Esophagus mucosa (tissue), 1 donor: ENCODE measurements around the gene MLST8. TPM values are rescaled to one million over a fixed set of nuclear protein-coding genes. Genes with fewer than 3 reads are reported as not detected.
"Not testable (repeated sequence)": the region's sequence is repeated elsewhere in the genome, so short reads cannot be mapped to it uniquely, and the experiment has no call there.

Experiments
- ATAC-seq: fragments of 200-7000 bp; cut with Tn5 transposase; one replicate; pipeline ENCODE4 v1.9.1; 2020
- total RNA-seq: library from RNA; stranded (reverse); gene quantifications from one replicate; pipeline ENCODE4 v1.2.4, GENCODE V29; 2023
- donor health status: DM: yes; HTN: yes; CAD: no.

MLST8 gene
- total RNA-seq, 1 donor from 2014 or later = 28.5 TPM

DNA sequence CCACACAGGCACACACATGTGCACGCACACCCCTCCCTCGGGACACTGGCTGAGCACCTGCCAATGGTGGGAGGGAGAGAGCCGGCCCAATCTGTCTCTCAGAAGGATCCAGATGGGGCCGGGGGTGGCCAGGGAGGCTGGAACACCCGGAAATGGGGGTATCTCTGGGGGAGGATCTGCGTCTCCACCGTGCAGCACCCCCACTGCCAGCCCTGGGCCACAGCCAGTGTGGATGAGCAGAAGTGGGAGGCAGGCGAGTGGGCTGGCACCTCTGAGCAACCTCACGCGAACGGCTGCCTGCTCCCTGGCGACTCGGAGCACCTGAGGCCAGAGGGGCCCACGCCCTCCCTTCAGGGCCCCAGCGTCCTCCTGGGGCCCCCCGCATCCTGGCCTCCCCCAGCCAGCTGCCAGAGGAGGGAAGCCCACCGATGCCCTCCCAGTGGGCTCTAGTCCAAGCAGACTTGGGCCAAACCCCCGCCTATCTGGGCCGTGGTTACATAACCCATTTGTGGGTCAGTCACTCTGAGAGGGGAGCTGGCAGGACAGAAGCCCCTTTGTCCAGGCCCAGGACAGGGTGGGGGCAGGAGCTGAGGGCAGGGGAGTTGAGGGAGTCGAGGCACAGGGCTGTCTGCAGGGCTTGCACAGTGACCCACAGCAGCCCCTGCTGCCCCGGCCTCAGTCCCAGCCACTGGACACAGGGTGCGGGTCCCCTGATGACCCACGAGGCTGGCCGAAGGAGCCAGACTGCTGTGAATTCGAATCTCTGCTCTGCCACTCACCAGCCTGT lies 14.4 kb upstream of the MLST8 start:
- no peak for ATAC-seq

DNA sequence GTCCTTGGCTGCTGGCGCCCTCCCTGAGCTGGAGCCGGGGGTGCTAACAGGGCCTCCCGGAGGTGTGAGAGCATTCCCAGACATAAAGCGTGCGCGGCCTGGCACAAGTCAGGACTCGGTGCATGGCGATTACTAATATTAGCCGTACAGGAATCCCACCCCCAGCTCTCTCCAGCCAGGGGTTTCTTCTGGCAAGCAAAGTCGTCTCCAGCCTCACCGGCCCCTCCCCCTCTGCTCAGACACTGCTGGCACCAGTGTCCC lies 13.9 kb upstream of the MLST8 start:
- no peak for ATAC-seq

DNA sequence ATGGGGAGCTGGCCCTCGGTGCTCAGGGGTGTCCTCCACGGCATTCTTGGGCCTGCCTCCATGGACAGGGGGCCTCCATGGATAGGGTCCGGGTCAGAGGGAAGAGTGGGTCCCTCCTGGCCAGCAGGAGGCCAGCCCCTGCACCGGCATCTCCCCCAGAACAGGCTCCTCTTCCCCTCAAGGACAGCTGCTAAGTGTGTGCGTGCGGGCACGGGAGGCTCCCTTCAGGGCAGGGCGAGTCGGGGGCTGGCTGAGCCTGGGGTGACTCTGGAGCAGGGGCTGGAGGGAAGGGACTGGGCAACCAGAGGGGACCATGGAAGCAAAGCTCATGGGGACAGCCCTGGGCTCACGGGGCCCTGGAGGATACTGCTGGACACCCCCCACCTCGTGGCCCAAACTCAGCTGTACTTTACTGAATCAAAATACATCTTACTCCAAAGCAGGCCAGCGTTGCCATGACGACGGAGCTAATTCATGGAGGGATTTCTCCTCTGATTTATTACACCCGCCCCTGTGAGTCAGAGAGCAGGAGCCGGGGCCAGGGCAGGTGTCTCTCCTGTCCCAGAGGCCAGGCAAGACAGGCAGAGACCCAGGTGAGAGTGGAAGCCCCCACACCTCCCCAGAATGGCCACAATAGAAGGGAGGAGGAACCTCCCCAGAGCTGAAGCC lies 11.0 kb upstream of the MLST8 start:
- ATAC-seq = peak; percentile 7

DNA sequence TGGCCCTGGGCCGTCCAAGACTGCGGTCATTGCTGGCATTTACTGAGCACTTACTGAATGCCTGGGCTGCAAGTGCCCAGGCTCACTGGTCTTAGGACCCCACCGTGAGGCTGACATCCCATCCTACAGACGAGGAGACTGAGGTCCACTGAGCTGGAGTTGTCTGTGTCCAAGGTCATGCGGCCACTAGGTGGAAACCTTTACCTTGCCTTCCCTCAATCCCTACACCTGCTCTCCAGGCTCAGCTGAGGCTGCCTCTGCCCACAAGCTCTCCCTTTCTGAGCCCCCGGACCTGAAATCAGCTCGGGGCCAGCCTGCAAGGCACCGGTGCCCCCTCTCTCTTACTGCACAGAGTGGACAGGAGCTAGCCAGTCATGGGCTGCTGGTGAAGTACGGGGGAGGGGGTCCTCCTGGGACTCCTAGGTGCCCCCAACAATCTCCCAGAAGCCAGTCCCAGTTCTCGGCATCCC lies 10.4 kb upstream of the MLST8 start:
- peak; percentile 65 for ATAC-seq

DNA sequence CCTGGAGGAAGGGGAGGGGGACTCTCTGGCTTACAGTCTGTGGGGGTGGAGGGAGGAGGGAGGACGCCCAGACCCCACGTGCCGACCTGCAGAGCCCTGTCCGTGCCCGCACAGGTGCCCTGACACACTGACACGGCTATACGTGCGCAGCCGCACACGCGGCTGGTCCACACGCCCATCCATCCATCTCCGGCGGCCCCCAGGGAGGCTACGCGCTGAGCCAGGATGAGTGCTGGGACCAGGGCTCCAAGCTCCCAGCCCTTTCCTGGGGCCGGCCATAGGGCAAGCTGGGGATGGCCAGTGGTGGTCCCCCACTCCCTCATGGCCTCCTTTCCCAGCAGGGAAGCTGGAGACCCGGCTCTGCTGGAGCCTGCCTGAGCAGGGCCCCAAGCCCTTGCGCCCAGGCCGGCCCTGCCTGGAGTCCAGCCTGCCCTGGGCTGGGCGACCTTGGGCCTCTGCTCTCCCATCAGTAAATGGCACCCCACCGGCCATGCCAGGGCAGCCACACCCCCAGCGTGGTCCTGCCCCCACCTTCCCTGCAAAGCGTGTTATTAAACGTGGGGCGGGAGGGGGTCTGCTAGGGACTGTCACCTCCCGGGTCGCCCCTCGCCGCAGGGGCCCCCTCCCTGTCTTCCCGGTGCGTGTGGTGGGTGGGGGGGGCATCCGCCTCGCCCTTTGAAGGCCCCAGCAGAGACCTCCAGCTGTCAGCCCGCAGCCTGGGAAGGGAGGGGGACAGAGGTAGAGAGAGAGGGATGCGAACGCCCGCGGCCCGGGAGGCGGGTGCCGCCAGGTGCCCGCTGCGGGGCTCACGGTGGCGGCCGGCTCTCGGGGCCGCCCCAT lies 9.7 kb upstream of the MLST8 start:
- ATAC-seq = peak; percentile 19

DNA sequence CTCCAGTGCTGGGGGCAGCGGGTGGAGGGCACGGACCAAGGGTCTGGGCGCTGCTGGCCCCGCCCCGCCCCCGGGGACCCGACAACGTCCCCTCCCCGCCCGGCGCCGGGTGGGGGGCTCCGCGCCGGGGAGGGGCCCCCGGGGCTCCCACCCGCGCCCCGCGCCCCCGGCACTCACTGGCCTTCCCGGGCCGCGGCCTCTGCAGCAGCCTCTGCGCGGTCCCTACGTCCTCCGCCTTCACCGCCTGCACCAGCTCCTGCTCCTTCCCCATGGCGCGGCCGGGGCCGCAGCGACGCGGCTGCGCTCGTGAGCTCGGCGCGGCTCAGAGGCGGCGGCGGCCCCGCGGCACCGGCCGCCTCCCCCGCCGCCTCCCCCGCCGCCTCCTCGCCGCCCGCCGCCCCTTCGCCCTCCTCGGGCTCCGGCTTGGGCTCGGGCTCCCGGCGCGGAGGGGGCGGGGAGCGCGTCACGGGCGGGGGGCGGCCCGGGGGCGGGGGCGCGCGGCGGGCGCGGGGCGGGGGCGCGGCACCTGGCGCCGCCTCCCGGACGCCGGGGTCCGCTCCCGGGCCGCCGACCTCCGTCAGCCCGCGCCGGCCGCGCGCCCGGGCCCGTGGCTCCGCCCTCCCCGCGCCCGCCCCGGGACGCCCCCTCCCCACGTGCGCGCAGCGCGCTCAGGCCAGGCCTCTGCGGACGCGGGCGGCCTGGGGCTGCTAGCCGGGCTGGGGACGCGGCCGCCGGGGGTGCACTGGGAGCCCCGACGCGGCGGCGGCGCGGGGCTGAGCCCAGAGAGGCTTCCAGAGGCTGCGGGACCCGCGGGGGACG lies 8.9 kb upstream of the MLST8 start, which contains the start of gene CASKIN1:
Gene CASKIN1, minus strand, starts transcription at position 444 of the 819 bp plus-strand sequence. Its CDS starts 173 bp downstream, at position 271.
- ATAC-seq = no peak

DNA sequence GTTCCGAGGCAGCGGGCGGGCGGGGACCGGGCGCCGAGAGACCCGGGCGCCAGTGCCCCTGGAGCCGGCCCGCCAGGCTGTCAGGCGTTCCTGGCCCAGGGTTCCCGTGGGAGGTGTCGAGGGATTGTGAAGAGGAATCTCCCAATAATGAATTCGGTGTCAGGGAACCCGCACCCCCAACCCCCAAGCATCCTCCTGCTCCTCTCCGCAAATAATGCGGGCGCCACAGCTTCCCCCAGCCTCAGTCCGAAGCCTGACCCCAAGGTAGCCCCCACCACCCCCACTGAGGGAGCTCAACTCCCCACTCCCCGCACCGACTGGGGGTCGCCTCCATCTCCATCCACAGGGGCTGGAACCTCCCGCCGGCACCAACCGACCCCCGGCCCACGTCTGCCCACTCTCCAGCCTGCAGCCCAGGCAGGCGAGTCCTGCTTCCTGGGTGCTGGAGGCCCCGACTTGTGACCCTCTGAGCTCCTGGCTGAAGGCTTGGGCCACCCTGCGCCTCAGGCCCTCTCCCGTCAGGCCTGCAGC lies 8.2 kb upstream of the MLST8 start:
- ATAC-seq = no peak

DNA sequence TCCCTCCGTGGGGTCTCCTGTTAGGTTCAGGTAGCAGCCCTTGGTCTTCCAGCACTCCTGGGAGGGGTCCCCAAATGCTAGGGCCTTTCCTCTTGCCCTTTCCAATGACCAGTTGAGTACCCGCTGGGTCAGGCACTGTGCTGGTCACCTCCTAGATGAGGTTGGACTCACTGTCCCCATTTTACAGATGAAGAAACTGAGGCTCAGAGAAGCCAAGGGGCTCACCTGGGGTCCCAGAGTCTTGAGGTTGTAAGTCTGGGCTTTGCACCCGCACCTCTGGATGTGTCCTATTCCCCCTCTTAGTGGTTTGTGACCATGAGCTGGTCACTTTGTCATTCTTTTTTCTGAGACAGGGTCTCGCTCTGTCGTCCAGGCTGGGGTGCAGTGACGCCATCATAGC lies 7.5 kb upstream of the MLST8 start:
- no peak for ATAC-seq

DNA sequence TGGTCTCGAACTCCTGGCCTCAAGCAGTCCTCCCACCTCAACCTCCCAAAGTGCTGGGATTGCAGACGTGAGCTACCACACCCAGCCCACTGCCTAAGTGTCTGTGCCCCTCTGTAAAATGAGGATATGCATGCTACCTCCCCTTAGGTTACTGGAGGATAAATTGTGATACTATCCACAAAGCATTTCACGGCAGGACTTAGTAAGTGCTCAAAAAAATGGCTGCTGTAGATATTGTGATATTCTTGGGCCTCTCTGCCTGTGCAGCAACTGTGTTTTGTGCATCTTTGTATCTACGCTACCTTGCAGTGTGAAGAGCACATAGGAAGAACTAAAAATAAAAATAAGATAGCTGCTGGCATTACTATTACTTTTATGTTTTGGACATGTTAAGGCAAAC lies 7.0 kb upstream of the MLST8 start:
- ATAC-seq = no peak

DNA sequence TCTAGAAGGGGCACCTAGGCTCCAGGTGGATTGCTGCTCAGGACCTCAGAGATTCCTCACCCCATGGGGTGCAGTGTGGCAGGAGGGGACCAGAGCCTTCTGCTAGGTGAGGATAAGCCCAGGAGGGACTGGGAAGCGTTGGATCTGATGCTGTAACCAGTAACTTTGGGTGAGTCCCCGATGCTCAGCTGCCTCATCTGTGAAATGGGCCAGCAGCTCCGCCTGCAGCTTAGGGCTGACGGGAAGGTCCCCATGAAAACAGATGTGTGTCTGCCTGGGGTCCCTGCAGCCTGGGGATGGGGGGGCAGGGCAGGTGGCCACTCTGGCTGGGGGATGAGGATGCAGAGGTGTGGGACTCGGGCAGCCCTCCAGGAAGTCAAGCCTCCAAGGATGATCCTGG lies 6.2 kb upstream of the MLST8 start:
- no peak for ATAC-seq

DNA sequence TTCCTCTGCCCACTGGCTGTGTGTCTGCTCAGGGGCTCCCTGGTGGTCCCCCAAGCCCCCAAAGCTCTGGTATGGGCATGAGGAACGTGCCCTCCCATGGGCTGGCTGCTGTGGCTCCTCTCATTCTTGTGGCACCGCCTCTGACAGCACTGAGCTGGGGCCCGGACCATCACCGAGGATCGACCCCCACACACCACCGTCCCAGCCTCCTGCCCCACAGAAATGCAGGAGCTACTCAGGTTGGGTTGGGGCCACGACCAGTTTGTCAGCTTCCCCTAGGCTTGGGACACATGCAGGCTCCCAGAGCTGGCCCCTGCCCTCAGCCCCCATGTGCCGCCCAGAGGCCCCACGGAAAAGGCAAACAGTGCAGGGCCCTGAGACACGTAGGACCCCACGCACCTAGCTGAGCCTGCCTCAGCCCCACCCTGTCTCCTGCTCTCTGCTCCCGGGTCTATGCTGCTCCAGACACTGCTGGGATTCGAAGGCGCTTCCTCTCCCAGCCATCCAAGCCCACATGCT lies 5.6 kb upstream of the MLST8 start:
- ATAC-seq = no peak

DNA sequence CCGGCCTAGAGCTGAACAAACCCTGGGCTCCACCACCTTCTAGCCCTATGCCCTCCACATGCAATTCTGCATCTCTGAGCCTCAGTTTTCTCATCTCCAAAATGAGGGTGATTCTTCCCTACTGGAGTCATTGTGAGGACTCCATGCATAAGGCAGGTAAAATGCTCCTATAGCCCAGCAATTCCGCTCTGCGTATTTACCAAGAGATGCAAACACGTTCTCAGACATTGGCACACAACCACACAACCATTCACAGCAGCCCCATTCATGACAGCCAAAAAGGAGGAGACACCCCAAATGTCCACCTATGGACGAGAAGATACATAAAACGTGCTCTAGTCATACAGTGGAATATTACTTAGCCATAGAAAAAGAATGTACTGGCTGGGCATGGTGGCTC lies 4.9 kb upstream of the MLST8 start:
- ATAC-seq = no peak

DNA sequence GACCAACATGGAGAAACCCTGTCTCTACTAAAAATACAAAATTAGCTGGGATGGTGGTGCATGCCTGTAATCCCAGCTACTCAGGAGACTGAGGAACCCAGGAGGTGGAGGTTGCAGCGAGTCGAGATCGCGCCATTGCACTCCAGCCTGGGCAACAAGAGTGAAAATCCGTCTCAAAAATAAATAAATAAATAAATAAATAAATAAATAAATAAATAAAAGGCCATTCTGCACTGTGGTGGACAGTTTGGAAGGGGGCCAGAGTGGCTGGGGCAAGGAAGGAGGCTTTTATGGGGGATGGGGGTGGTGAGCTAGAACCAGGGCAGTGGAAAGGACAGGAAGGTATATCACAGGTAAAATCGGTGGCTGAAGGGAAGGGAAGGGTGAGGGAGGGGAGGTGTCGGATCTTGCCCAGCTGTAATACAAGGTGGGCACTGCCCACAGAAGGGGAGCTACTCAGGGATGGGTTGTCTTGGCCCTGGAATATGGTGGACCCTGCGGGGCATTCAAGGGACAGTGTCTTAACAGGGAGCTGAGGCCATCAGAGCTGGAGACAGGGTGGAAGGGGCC lies 2.0 kb upstream of the MLST8 start:
- ATAC-seq = not testable (repeated sequence)

DNA sequence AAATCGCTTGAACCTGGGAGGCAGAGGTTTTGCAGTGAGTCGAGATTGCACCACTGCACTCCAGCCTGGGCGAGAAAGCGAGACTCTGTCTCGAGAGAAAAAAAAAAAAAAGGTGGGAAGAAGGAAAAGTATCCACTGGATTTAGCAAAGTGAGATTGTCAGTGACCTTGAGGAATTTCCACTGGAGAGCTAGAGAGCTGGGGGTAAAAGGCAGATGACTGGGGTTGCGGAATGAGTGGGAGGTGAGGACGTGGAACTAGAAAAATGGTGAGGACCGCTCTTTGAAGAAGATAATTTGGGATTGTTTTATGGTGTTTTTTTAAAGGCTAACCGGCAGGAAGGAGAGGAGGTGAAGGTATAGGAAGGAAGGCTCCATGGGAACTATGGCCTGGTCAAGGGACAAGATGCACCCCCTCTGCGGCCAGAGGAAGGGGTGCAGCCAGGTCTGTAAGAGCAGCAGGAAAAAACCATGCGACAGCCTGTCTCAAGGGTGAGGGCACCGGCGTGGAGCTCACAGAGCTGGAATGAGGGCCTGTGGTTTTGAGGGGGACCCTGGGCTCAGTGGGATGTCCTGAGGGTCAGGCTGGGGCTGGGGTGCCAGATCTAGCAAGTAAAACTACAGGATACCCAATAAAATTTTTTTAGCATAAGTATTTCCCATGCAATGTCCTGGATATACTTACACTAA lies 694 bp upstream of the MLST8 start:
- ATAC-seq = no peak

DNA sequence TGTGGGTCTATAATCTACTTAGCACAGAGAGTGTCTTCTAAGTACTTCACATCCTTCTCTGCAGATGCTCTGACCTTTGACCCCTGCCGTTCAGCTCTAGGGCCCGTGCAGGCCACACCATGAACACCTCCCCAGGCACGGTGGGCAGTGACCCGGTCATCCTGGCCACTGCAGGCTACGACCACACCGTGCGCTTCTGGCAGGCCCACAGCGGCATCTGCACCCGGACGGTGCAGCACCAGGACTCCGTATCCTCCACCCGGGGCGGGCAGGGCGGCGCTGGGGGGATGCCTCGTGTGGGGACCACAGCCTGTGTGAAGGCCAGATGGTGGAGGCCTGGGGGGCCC lies 686 bp downstream of the MLST8 start:
- ATAC-seq = peak; percentile 17

DNA sequence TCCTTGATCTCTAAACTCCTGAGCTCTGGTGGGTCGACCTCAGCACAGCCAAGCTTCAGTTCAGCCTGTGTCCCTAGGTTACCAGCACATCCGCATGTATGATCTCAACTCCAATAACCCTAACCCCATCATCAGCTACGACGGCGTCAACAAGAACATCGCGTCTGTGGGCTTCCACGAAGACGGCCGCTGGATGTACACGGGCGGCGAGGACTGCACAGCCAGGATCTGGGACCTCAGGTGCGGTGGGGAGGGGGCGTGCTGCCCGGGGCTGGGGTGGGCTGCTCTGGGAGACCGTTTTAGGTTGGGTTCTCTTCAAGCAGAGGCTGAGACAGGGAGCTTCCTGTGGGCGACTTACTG lies 1.1 kb downstream of the MLST8 start:
- ATAC-seq = no peak

DNA sequence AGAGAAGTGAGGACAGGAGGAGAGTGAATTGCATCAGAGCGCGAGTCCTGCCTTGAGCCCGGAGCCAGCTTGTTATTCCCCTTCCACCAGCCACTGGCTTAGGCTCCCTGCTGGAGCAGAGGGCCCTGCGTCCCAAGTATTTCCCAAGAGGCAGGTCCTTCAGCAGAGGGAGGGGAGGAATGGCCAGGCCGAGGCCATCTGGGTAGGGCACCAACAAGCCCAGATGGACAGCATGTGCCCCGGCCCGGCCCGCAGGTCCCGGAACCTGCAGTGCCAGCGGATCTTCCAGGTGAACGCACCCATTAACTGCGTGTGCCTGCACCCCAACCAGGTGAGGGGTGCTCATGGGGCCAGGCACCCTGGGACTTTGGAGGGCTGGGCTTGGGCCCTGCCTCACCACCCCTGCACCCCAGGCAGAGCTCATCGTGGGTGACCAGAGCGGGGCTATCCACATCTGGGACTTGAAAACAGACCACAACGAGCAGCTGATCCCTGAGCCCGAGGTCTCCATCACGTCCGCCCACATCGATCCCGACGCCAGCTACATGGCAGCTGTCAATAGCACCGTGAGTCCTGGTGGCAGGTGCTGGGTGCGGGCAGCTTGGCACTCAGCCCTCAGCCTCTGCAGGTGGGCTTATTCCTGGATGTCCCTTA lies 1.7 kb downstream of the MLST8 start:
- ATAC-seq = no peak

DNA sequence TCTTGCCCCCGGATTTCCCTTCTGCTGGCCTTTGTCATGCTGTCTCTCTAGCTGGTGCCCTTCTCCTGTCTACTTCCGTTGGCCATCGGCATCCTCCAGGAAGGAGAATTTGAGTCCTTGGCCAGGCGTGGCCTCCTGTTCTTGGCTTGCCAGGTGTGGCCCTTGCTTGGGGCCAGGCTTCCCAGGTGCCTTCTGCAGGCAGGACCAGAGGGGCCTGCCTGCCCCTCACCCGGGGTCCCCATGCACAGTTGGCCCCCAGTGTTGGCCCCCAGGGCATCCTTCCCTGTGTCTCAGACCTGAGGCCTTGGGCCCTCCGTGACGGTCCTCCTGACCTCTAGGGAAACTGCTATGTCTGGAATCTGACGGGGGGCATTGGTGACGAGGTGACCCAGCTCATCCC lies 2.6 kb downstream of the MLST8 start:
- ATAC-seq = no peak

DNA sequence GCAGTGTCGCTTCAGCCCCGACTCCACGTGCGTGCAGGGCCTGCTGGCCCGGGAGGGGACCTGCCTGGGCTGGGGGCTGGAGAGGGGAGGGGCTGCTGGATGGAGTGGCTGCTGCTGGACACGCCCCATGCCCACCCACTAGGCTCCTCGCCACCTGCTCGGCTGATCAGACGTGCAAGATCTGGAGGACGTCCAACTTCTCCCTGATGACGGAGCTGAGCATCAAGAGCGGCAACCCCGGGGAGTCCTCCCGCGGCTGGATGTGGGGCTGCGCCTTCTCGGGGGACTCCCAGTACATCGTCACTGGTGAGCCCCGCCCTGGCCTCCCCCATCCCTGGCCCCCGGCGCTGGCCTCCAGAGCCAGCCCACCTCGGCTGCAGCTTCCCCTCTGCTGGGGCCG lies 3.1 kb downstream of the MLST8 start:
- no peak for ATAC-seq

DNA sequence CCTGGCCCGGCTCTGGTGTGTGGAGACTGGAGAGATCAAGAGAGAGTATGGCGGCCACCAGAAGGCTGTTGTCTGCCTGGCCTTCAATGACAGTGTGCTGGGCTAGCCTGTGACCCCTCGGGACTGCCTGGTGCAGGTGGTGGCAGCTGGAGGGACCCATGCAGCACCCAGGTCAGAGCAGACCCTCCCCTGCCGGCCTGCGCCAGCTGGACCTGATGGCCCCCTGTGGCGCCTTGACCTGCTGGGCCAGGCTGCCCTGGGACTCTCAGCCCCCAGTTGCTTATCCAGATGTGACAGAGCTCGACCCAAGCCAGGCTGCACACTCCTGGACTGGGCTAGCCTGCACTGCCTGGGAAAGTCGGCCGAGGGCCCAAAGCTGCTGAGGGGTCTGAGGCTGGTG lies 3.5 kb downstream of the MLST8 start:
- ATAC-seq = no peak
